ENCODE results near the gene SNCA.

Gene SNCA

GRCh38 chr4:89837993-89838390 is 1.0 kb upstream of the SNCA start:
- no peak overlapping the region for H3K4me2 ChIP-seq (ENCODE audit: low read length)
- no peak overlapping the region for H3K4me3 ChIP-seq (ENCODE audit: low read depth, low read length, poor library complexity, severe bottlenecking)
- no peaks in the 10 kb centered on the region for H3K27me3 ChIP-seq (ENCODE audit: insufficient read depth, low read length)
- H2AFZ ChIP-seq (ENCODE audit: low read length), result no peak overlapping the region
- no peaks in the 10 kb centered on the region for H3K4me1 ChIP-seq (ENCODE audit: insufficient read depth, low read length, severe bottlenecking)
- H3K9me2 ChIP-seq (ENCODE audit: low read depth, low read length), result no peaks in the 10 kb centered on the region
- H4K20me1 ChIP-seq (ENCODE audit: insufficient read depth, low read length), result no peaks in the 10 kb centered on the region
- no peaks in the 10 kb centered on the region for H3K9me3 ChIP-seq (ENCODE audit: low read length)
- H3K9ac ChIP-seq (ENCODE audit: low read length), result no peak overlapping the region
- no peaks in the 10 kb centered on the region for H3K79me2 ChIP-seq (ENCODE audit: insufficient read depth, low read length)
- H3F3A ChIP-seq (ENCODE audit: insufficient read depth, low read length), result no peaks in the 10 kb centered on the region
- H3K27ac ChIP-seq (ENCODE audit: low read depth, low read length, poor library complexity, severe bottlenecking), result no peak overlapping the region
- TF ChIP-seq CTCF (IDR thresholded peaks at IDR 0.05; ENCODE audit: low read length) (no peak), EZH2 (IDR thresholded peaks at IDR 0.05; ENCODE audit: borderline replicate concordance, low read length) (no peak)
- no peaks in the 10 kb centered on the region for H3K36me3 ChIP-seq (ENCODE audit: insufficient read depth, low read length)

- Histone ChIP-seq H3K4me3 (ENCODE audit: low read depth, low read length, poor library complexity, severe bottlenecking) (no peak overlapping the region), H3K4me2 (ENCODE audit: low read length) (no peak overlapping the region)
- TF ChIP-seq CTCF (IDR thresholded peaks at IDR 0.05; ENCODE audit: low read length) (no peak), EZH2 (IDR thresholded peaks at IDR 0.05; ENCODE audit: borderline replicate concordance, low read length) (no peak)
Measured at GRCh38 chr4:89837385-89837992, 528 bp upstream of the SNCA start.

GRCh38 chr4:89836031-89836745 is 773 bp downstream of the SNCA start:
- H3K4me1 ChIP-seq (ENCODE audit: insufficient read depth, low read length, severe bottlenecking), result no peaks in the 10 kb centered on the region
- no peak overlapping the region for H3K4me3 ChIP-seq (ENCODE audit: low read depth, low read length, poor library complexity, severe bottlenecking)
- H3K27ac ChIP-seq (ENCODE audit: low read depth, low read length, poor library complexity, severe bottlenecking), result no peak overlapping the region
- no peaks in the 10 kb centered on the region for H4K20me1 ChIP-seq (ENCODE audit: insufficient read depth, low read length)
- H3K27me3 ChIP-seq (ENCODE audit: insufficient read depth, low read length), result no peaks in the 10 kb centered on the region
- H3K9me3 ChIP-seq (ENCODE audit: low read length), result no peaks in the 10 kb centered on the region
- no peaks in the 10 kb centered on the region for H3K79me2 ChIP-seq (ENCODE audit: insufficient read depth, low read length)
- H3K36me3 ChIP-seq (ENCODE audit: insufficient read depth, low read length), result no peaks in the 10 kb centered on the region
- H3K4me2 ChIP-seq (ENCODE audit: low read length), result no peak overlapping the region
- no peak overlapping the region for H3K9ac ChIP-seq (ENCODE audit: low read length)
- TF ChIP-seq CTCF (IDR thresholded peaks at IDR 0.05; ENCODE audit: low read length) (no peak), EZH2 (IDR thresholded peaks at IDR 0.05; ENCODE audit: borderline replicate concordance, low read length) (no peak)
- no peaks in the 10 kb centered on the region for H3K9me2 ChIP-seq (ENCODE audit: low read depth, low read length)
- no peak overlapping the region for H2AFZ ChIP-seq (ENCODE audit: low read length)
- no peaks in the 10 kb centered on the region for H3F3A ChIP-seq (ENCODE audit: insufficient read depth, low read length)

More at GRCh38 chr4:89837385-89837992, 528 bp upstream of the SNCA start:
- H3K79me2 ChIP-seq (ENCODE audit: insufficient read depth, low read length), result no peaks in the 10 kb centered on the region
- no peak overlapping the region for H3K27ac ChIP-seq (ENCODE audit: low read depth, low read length, poor library complexity, severe bottlenecking)
- no peaks in the 10 kb centered on the region for H3K4me1 ChIP-seq (ENCODE audit: insufficient read depth, low read length, severe bottlenecking)
- no peaks in the 10 kb centered on the region for H4K20me1 ChIP-seq (ENCODE audit: insufficient read depth, low read length)
- H3K9me3 ChIP-seq (ENCODE audit: low read length), result no peaks in the 10 kb centered on the region
- no peaks in the 10 kb centered on the region for H3K36me3 ChIP-seq (ENCODE audit: insufficient read depth, low read length)
- H2AFZ ChIP-seq (ENCODE audit: low read length), result no peak overlapping the region
- no peaks in the 10 kb centered on the region for H3F3A ChIP-seq (ENCODE audit: insufficient read depth, low read length)
- H3K9ac ChIP-seq (ENCODE audit: low read length), result no peak overlapping the region
- H3K27me3 ChIP-seq (ENCODE audit: insufficient read depth, low read length), result no peaks in the 10 kb centered on the region
- no peaks in the 10 kb centered on the region for H3K9me2 ChIP-seq (ENCODE audit: low read depth, low read length)
